GM19324 (cell line): ENCODE measurements around the gene MYO7A.

Experiments used
- ATAC-seq: cut with Tn5 transposase; IDR thresholded peaks from one replicate; pipeline ENCODE4 v1.9.1; 2021; ENCODE audit warnings: mild to moderate bottlenecking, moderate library complexity; ENCODE audit not compliant: unreplicated experiment, low FRiP score

The MYO7A gene

GRCh38 chr11:77127920-77128691, at the start of gene MYO7A:
TSS of gene MYO7A (plus strand) at chr11:77128246. CDS start at chr11:77130635, 2,389 bp downstream.
- no peak for ATAC-seq

GRCh38 chr11:77079666-77080065, 48.4 kb upstream of the MYO7A start:
- ATAC-seq: no peak

DNA sequence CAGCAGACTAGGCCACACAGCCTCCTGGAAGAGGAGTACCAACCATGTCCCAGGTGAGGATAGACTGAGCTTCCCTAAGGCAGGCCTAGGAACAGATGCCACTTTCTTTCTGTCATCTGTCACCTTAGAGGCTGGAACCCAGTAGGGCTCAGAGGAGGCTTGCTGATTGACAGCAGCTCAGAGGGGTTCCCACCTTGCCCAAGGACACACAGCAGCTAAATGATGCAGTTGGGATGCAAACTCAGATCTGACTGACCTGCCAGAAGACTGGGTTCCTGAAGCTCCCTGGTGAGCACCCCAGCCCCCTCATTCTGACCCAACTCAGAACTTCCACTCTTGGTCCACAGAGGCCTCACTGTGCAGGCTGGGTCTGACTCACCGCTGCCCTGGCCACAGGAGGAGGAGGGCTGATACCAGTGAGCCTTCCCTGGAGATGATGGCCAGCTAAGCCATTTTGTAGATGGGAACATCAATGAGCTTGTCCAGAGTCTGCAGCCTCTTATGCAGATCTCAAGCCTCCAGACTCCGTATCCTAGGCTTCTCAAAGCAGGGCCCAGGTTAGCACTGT, 47.3 kb upstream of the MYO7A start:
- ATAC-seq: no peak

DNA sequence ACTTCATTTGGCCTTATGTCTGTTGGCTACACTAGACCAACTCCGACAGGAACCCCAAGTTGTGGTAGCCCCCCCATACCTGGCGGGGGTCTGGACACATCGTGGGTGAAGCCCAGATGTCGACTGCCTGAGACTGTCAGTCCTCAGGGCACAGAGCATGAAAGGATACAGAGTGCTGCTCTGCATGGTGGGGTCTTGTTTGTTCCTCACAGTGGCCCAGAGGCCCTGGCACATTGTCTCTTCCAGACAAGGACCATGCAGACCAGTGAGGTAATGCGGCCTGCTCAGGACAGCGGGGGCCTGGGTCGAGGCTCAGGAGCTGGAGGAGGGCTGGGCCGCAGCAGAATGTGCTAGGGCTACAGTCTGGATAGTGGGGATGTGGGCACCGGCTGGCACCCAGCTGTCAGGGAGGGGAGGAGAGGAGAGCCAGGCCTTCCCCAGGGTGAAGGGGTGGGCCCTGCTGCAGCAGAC, 46.6 kb upstream of the MYO7A start:
- ATAC-seq: no peak

- no peak for ATAC-seq
Measured at GRCh38 chr11:77081976-77082836, 45.8 kb upstream of the MYO7A start.

DNA sequence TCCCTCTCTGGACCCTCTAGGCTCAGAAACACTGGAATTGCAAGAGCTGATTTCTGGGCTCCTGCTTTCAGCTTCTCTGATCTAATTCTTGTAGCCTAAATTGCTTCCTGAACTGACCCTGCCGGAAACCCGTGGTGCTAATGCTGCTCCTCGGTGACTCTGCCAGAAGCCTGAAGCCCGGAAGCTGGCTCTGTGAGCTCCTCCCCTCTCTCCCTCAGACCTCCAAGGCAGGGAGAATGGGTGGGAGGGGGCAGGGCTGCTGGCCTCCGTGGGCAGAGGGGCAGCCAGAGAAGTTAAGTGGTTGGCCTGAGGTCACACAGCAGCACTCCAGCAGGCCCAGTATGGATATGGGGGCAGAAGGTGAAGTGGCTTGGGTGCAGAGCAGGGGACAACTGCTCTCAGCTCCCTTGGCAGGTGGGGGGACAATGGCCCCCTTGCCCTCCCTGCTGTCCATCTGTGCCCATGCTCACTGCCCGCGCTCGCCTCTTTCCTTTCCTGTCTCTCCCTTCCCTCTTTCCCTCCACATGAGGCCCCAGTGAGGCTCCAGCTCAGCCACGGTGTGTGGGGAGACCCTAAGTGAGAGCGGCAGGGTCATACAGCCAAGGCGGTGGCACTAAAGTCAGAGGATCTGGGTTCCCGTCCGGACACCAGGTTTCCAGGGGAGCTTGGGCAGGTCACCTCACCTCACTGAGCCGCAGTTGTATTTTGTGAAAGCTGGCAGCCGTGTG, 45.0 kb upstream of the MYO7A start:
- ATAC-seq: no peak

GRCh38 chr11:77083566-77084245, 44.3 kb upstream of the MYO7A start:
- ATAC-seq: no peak

DNA sequence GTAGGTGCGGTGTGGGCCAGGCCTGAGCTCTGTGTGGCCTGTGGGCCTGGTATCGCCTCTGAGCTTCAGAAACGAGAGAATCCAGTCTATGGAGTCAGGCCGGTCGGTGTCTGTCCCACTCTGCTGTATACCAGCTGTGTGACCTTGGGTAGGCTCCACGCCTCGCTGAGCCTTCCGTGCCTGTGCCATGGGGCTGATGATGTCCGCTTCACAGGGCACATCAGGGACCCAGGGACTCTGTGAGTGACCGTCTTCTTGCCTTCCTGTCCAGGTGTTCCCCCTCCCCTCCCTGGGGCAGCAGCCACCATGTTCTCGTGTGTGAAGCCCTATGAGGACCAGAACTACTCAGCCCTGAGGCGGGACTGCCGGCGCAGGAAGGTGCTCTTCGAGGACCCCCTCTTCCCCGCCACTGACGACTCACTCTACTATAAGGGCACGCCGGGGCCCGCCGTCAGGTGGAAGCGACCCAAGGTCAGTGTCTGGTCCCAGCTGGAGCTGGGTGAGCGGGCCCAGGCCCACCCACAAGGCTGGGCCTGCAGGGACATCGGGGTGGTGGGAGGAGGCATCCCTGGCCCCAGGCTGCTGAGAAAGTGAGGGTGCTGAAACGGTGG, 43.4 kb upstream of the MYO7A start:
- no peak for ATAC-seq

DNA sequence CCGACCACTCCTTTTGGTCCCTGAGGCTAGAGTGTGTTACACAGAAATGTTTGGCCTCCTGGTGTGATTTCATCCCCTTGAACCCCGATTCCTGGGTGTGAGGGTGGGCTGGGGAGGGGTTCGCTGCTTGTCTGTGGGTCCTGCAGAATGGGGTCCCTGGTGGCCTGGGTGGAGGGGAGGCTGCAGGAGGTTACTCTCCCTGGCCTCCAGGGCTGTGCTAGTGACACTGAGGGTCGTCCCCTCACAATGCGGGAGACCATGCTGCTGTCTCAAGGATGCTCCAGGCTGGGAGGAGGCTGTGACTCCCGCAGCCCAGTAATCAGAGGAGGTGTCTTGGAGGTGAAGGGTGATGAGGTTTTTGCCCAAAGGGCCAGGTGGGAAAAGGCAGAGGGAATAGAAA, 42.4 kb upstream of the MYO7A start:
- no peak for ATAC-seq

GRCh38 chr11:77086521-77087472, 41.2 kb upstream of the MYO7A start:
- ATAC-seq: no peak

DNA sequence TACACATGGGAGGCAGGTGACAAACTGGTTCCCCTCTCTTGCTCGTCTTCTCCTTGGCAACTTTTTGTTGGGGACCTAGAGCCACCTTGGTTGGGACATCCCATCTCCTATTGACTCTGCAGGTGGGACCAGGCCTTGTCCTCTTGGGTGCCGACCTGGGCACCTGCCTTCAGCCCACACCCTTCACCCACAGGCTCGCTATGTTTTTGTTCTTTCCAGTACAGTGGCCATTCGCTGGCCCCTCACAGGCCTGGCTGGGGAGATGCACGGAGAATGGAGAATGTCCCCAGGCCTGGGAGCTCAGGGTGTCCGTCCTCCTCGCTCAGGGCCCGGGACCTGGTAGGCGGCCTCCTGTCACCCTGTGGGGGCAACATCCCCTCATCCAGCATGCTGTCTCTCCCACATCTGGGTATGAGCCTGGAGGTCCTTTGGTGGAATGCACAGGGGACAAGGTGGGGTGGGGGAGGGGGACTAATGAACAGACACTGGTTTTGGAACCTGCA, 40.3 kb upstream of the MYO7A start:
- ATAC-seq: no peak

DNA sequence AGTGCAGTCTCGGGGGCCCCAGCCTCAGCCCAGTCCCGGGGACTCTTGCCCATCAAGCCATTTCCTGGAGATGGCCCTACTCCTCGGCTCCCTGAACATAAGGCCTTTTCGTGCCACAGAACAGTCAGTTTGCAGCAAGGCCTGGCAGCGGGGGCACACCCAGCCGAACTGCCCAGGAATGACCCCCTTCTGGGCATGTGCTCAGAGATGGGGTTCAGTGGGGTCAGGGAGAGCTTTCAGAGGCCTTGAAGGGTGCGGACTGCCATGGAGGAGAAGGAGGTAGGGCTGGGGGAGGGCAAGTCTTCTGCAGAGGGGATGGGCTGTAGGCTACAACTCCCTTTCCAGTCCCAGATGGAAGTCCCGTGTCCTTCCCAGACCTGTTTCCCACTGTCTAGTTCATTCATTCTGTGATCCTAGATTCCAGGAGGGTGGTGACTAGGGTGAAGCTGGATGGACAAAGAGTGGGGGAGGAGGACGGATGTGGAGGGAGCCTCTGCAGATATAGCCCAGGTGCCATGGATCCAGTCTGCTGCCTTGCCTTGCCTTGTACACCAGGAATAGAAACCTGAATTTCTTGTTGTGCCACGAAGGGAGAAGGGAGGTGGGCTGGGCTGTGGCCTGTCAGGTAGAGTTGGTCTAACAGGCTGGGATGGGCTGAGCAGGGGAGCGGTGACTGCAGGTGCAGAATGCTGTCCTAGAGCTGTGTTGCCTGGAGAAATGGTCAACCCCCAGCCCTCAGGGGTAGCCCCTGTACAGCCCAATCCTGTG, 39.6 kb upstream of the MYO7A start:
- ATAC-seq: no peak

DNA sequence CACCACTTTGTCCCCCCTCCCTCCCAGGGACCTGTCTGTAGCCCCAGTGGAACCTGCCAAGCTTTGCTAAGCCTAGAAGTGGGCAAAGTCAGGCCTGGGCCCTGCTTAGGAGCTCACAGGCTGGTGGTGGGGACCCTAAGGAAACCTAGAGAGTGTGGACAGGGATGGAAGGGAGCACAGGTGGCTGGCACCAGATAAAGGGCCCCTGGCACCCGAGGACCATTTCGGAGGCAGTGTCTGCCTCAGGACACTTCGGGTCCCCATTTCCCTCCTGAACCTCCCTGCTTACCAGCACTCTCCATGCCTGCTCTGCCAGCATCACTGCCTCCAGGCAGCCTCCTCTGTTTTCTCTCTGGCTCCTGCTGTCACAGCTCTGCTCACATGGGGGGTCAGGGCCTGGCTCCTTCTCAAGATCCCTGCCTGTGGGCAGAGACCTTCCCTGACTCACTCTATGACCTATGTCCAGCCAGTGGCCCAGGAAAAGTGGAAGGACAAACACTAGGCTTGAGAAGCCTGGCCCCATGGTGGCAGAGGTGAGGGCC, 39.0 kb upstream of the MYO7A start:
- no peak for ATAC-seq

DNA sequence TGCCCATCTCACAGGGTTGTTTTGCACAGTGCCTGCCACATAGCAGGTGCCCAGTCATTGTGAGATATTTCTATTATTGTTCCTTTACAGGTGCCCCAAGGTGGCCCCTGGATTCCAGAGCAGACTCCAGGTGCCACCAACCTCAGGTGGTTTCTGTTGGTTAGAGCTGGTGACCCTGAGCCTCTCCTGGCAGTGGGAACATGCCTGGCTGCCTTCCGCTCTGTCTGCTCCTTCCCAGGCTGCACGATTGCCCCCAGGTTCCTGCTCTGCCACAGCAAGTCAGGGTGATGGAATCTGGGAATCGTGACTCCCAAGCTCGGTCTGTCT, 38.0 kb upstream of the MYO7A start:
- ATAC-seq: no peak

DNA sequence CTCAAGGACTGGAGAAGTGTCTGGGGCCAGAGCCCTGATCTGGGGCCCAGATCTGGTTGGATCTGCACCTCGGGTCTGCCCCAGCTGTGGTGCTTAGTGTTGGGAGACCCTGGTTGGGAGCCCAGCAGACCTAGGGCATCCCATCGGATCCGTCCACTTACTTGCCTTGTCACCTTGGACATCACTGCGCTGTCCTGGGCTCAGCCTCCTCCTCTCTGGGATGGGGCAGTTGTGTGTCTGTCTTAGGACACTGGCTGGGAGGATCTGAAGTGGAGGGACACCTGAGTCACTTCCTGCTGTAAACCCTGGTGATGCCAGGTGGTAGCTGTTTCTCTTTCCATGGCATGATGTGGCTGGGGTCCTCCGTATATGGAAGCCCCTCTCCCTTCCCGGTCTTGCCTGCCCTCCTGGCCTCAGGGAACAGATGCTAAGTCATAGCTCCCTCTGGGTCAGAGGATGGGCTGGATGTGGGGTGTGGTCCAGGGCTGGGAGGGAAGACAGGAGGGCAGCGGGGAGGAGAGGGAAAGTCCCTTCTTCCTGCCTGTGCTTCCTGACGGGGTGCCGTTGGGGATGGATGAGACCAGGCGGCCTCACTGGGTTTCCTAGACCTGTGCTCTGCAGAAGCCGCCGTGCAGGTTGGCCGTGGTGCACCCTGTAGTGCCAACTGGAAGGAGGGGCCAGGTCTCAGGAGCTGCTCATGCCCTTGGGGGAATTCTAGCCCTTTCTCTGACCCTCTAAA, 37.5 kb upstream of the MYO7A start:
- no peak for ATAC-seq

DNA sequence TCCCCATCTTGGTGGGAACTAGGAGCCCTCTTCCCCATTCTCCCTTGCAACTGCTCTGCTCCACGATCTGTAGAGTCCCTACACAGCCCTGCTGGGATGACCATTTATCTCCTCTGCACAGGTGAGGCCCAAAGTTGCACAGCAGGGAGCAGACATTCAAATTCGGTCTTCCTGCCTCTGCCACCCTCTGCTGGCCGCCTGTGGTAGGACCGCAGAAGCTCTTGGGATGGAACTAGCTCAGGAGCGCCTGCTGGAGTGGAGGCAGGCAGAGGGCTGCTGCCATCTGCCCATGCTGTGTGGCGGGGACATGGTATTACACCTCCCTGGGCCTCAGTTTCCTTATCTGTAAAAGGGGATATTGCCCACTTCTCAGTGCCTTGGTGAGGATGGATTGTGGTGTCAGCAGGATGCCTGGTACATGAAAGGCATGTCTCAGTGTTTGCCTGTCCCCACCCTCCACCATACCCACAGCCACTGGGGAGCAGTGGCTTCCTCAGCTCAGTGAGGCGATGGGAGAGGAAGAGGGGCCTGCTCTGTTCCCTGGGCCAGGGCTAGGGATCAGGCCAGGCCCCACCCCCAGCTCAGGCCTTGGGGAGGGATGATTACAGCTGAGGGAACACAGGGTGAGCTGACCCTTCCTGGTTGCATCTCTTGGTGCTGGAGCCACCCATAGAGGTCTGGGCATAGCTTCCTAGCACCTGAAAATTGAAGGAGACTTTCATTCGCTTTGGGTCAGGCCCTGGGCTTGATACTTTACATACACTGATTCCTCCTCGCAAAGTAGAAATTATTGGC, 36.7 kb upstream of the MYO7A start:
- no peak for ATAC-seq
